NCI-H2227 treated with DMSO at 0.1 percent for 48 hours (cell line): ENCODE results near the gene MYO5A.
"Not testable (repeated sequence)": the region's sequence is repeated elsewhere in the genome, so short reads cannot be mapped to it uniquely, and the experiment has no call there.

ENCODE experiments used
- DNase-seq: peaks from one replicate; lab custom pipeline; 2025; lab: John Stamatoyannopoulos, UW

Gene MYO5A

GRCh38 chr15:52288986-52289385, 239.7 kb downstream of the MYO5A start:
- DNase-seq: no peak

DNA sequence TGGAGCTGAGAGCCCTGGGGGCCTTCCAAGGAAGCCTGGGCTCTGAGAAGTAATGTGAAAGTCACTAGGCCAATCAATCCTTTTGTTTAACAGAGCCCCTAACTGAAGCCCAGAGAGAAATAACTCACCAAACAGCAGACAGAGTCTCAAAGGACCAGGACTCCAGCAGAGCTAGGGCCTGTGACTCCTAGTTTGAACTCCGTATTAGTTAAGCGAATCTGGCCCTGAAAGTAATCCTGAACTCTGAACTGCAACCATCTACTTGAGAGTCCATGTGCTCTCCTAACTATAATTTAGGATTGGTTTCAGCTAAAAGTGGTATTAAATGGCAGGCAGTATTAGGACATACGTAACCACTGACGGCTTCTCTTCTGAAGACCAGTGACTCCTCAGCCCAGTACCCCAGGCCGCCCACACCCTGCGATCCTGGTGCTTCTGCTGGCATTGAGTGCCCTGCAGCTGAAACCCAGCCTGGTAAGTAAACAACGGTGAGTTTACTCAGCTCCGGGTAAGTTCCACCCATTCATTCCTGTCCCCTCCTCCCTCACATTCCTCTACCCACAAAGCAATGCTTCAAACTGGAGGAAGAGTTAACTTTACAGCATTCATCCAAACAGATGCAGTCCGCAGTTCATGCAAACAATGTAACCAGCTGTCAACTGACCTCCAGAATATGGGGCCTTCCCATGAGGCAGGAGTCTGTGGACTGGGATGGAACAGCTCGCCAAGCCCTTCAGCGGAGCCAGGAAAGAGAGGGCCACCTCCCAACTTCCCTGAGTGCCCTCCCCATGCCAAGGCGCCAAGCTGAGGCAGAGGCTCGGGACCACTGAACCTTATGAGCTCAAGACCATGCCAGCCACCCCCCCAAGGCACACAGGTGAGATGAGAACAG, 240.4 kb downstream of the MYO5A start:
- DNase-seq: no peak

- no peak for DNase-seq
Measured at GRCh38 chr15:52287114-52287513, 241.6 kb downstream of the MYO5A start.

- DNase-seq: not testable (repeated sequence)
Measured at GRCh38 chr15:52285941-52286340, 242.7 kb downstream of the MYO5A start.

DNA sequence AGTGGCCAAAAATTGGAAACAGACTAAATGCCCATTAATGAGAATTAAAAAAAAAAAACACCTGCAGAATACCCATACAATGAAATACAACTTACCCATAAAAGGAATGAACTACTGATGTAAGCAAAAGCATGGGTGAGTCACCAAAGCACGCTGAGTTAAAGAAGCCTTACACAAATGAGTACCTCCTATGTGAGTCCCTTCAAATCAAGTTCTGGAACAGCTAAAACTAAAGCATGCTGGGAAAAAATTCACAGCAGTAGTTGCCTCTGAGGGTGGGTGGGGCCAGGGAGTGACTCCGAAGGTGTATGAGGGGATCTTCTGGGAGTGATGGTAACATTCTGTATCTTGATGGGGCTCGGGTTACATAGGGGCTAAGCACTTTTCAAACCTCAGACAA, 244.5 kb downstream of the MYO5A start:
- DNase-seq: no peak

DNA sequence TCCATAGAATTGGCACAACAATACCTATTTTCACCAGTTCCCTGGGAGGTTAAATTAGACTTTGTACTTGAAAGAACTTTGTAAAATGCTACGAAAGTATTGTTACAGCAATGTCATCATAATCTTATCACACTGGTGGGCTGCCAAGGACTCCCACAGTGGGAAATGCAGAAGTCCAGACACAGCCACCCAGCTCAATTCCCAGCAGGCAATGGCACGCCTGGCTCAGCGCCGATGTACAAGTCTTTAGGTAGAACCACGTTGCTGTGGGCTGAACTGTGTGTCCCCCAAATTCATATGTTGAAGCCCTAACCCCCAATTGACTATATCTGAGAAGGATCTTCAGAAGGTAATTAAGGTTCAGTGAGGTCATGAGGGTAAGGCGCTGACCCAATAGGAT, 245.4 kb downstream of the MYO5A start:
- no peak for DNase-seq

DNA sequence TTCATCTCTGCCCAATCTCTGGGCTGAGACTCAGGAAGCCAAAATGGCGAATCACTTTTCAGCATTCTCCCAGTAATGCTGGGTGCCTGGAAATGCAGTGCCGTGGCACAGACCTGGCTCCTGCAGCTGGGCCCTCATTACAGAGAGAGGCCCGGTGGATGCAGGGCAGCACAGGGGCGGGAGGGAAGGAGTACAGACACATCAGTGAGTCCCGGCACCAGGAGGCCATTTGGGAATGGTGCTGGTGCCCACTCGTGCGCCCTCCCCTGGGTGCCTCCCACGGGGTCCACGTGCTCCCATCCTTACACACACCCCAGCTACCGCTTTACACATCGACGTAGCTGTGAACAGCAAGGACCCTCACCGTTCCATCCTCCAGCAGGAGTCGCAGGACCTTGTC, 246.3 kb downstream of the MYO5A start:
- DNase-seq: no peak

GRCh38 chr15:52281085-52282035, 247.3 kb downstream of the MYO5A start:
- no peak for DNase-seq

- DNase-seq: no peak
Measured at GRCh38 chr15:52280326-52281084, 248.2 kb downstream of the MYO5A start.

DNA sequence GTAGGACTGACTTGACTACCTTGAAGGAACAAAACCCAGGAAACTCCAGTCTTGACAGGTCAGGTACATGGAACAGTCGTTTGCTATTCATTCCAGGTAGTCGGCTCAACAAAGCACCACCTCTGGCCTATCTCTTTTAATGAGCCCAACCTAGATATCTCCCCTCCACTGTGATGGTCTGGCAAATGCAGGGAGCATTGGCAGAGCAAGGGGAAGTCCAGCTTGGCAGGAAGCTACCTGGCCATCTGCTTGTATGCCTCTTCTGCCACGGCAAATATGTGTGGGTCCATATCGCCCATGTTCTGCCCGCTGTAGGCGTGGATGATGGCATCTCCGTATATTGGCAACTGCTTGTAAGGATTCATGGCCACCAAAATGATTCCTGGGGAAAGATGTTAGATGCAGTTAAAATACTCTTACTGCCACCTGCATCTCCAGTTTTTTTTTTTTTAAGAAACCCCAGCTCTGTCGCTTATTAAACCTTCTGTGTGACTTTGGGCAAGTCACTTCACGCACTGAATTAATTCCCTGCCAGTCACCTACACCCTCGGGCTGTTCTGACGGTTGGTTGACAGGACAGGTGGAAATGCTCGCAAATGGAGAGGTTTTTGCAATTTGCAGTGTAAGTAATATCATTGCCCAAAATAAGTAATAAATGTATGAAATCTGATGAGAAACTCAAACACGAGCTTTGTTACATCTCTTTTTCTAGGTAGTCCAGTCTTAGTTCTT, 249.9 kb downstream of the MYO5A start:
- no peak for DNase-seq

GRCh38 chr15:52278135-52278534, 250.5 kb downstream of the MYO5A start:
- no peak for DNase-seq

GRCh38 chr15:52277575-52277974, 251.1 kb downstream of the MYO5A start:
- no peak for DNase-seq

- DNase-seq: no peak
Measured at GRCh38 chr15:52276256-52276770, 252.4 kb downstream of the MYO5A start.

DNA sequence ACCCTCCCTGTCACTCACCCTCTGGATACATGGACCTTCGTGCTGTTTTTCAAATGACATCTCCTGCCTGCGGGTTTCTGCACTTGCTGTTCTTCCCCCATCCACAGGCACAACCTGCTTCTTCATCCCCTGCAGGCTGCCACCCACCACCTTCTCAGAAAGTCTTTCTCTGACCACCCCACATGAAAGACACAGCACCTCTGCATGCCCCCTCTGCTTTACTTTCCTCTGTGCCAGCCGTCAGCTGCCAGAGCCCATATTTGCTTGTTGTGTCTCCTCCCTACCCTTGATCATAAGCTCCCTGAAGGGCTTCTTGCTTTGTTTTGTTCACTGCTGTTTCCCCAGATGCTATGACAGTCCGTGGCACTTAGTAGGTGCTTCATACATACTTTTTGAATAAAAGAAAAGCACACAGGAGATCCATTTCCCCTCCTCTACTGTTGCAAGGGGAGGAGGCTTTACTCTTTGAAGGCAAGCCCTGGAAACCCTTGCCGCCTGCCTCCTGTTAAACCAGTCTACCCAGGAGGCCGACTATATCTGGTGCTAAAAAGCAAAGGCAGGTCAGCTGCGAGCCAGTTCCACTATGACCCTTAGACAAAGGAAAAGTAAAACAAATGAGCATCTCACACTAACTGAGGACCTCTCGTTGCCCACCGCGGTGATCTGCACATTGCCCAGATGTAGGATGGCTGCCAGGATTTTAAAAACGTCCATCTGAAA, 265.0 kb downstream of the MYO5A start:
- DNase-seq: no peak

GRCh38 chr15:52262364-52262763, 266.3 kb downstream of the MYO5A start:
- DNase-seq: no peak

DNA sequence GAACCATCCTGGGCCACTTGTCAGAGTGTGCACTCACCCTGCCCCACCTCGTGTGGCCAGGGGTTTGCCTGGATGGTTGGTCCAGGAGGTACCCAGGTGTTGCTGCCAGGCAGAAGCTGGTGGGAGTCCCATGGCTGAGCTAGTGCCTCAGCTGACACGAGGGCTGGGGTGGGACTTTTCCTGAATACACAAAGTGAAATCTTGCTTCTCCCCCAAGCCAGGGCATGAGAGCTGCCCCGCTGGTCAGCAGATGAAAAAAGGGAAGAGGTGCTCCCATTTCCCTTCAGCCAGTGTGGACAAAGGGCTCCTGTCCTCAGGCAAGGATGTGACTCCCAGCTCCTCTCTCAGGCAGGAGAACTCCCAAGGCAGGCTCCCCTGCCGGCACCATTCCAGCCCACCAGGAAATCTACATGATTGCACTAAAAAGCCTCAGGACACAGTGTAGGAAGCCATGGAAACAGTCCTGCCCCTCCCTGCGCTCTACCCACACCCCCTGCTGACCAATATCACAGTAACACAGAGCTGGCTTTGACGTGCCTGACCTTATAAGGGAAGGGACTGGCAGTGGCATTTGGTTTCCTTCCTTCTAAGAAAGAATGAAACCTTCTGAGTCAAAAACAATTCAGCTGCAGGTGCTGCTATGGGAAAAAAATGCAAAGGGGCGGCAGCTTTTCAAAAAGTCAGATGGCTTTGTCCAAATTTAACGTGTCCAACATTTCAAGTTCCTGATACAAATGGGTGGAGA, 267.0 kb downstream of the MYO5A start:
- peak; percentile 40 for DNase-seq

DNA sequence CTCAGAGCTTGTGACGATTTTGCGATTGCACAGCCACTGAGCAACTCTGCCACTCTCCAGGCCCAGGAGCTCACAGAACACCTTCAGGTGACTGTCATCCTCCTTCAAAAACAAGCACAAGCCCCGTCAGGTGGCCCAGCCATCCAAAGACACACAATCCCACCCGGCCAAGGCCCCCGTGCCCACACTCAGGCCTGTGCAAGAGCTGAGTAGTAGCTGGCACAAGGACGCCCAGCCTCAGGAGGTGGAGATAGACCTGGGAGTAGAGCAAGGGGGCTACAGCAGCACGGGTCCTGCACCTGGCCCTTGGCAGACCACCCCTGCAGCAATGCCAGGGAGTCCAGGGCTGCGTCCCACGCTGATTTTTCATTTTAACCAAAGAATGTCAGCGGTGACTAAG, 267.7 kb downstream of the MYO5A start:
- DNase-seq: no peak

- no peak for DNase-seq
Measured at GRCh38 chr15:52259503-52259902, 269.2 kb downstream of the MYO5A start.

- no peak for DNase-seq
Measured at GRCh38 chr15:52258461-52258860, 270.2 kb downstream of the MYO5A start.

- DNase-seq: no peak
Measured at GRCh38 chr15:52257734-52258062, 271.0 kb downstream of the MYO5A start.
